Measurements from ENCODE around the gene NEK2. TPM values are rescaled to one million over a fixed set of nuclear protein-coding genes. Genes with fewer than 3 reads are reported as not detected.
"Not testable (repeated sequence)": the region's sequence is repeated elsewhere in the genome, so short reads cannot be mapped to it uniquely, and the experiment has no call there.

Gene NEK2
- total RNA-seq, 1 experiment from 2014 or later, result 17.6 TPM

DNA sequence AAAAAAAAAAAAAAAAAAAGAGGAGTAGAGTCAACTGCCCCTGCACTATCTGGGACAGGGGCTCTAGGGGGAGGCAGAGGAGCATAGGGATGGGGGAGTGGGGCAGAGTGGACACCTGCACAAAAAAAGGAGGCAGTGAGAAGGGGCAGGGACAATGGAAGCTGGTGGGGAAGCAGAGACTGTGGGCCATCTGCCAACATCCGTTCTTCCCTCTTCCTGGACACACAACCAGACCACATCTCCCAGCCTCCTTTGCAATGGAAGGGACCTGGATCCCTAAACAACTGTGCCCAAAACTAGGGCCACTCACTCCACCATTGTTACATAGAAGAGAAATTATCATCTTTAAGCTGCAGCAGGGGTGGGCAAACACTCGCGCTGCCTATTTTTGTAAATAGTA is 38.4 kb downstream of the NEK2 start:
- Histone ChIP-seq H3K4ac (ENCODE audit: low read depth, low read length) (no peak overlapping the region), H3K79me2 (ENCODE audit: insufficient read depth, low read length) (no peaks in the 10 kb centered on the region), H2BK15ac (ENCODE audit: low read depth, low read length) (no peak overlapping the region), H2AFZ (ENCODE audit: low read length) (no peak overlapping the region), H2BK12ac (ENCODE audit: insufficient read length, low read depth, low read length) (no peak overlapping the region), H3K23me2 (ENCODE audit: insufficient read length, low read depth, low read length, poor library complexity, severe bottlenecking) (no peaks in the 10 kb centered on the region), H4K8ac (replicated peaks; ENCODE audit: insufficient read length, low read depth, low read length) (no peak overlapping the region), H3K27ac (ENCODE audit: insufficient read length, low read depth, low read length) (no peak overlapping the region), H3K14ac (ENCODE audit: insufficient read depth, low read length) (no peak overlapping the region), H3K4me2 (ENCODE audit: insufficient read depth, insufficient read length, low read length) (no peak overlapping the region), H3K23ac (ENCODE audit: insufficient read length, low read depth, low read length) (no peak overlapping the region), H4K91ac (ENCODE audit: insufficient read length, low read depth, low read length) (no peak overlapping the region), H4K20me1 (ENCODE audit: control insufficient read depth, insufficient read depth, insufficient read length) (no peaks in the 10 kb centered on the region), H2BK5ac (ENCODE audit: insufficient read length, low read length) (no peak overlapping the region), H4K5ac (ENCODE audit: insufficient read length, low read depth, low read length) (no peak overlapping the region), H3K9me3 (ENCODE audit: control insufficient read depth, low read depth, low read length) (no peaks in the 10 kb centered on the region), H3T11ph (ENCODE audit: low read length) (no peak overlapping the region), H3K9ac (ENCODE audit: extremely low read depth, insufficient read length, low read length) (no peak overlapping the region), H3K56ac (ENCODE audit: insufficient read length, low read depth, low read length) (no peak overlapping the region), H3K79me1 (ENCODE audit: insufficient read depth, low read depth, low read length, poor library complexity, severe bottlenecking) (no peaks in the 10 kb centered on the region), H3K4me1 (ENCODE audit: insufficient read depth, low read length) (no peaks in the 10 kb centered on the region), H2BK20ac (ENCODE audit: low read depth, low read length, poor library complexity, severe bottlenecking) (no peak overlapping the region), H3K27me3 (ENCODE audit: insufficient read depth, low read length) (no peaks in the 10 kb centered on the region; the same call in 1 of the 2 replicates), H3K18ac (ENCODE audit: insufficient read length, low read depth, low read length) (no peak overlapping the region), H2BK120ac (ENCODE audit: low read depth, low read length, poor library complexity, severe bottlenecking) (no peak overlapping the region), H2AK5ac (ENCODE audit: insufficient read length, low read length) (no peak overlapping the region)
- no peak overlapping the region for H3K27ac Mint-ChIP-seq
- peaks cover 7 to 12% of the 10 kb centered on the region in 2 experiments for H3K4me1 Mint-ChIP-seq
- no peak for DNase-seq
- H3K27me3 Mint-ChIP-seq (ENCODE audit: low read depth), result no peaks in the 10 kb centered on the region; the same call in 1 of the 2 replicates
- H3K9me3 Mint-ChIP-seq, result no peaks in the 10 kb centered on the region
- no peak overlapping the region for H3K4me3 Mint-ChIP-seq
- TF ChIP-seq, protein P1, sequence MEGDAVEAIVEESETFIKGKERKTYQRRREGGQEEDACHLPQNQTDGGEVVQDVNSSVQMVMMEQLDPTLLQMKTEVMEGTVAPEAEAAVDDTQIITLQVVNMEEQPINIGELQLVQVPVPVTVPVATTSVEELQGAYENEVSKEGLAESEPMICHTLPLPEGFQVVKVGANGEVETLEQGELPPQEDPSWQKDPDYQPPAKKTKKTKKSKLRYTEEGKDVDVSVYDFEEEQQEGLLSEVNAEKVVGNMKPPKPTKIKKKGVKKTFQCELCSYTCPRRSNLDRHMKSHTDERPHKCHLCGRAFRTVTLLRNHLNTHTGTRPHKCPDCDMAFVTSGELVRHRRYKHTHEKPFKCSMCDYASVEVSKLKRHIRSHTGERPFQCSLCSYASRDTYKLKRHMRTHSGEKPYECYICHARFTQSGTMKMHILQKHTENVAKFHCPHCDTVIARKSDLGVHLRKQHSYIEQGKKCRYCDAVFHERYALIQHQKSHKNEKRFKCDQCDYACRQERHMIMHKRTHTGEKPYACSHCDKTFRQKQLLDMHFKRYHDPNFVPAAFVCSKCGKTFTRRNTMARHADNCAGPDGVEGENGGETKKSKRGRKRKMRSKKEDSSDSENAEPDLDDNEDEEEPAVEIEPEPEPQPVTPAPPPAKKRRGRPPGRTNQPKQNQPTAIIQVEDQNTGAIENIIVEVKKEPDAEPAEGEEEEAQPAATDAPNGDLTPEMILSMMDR (conservative IDR thresholded peaks at IDR 0.05), result no peak
- H3K36me3 Mint-ChIP-seq (ENCODE audit: insufficient read depth in 1 of 3, low read depth in 3 of 3), result no peaks in the 10 kb centered on the region
- WGBS (ENCODE audit: extremely low coverage, insufficient read length, low lambda C conversion rate), result no CpG with 5 or more reads among the region's 3 CpGs

DNA sequence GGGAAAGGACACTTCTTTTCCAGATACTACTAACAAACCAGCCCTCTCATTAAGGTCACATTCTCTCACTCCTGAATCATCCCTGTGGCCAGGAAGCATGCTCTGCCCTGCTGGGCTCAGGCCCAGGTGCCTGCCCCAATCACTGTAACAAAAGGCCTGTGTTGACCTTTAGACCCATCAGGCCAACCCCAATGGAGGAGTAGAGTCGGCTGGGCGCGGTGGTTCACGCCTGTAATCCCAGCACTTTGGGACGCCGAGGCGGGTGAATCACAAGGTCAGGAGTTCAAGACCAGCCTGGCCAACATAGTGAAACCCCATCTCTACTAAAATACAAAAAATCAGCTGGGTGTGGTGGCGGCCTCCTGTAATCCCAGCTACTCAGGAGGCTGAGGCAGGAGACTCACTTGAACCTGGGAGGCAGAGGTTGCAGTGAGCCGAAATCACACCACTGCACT is 38.8 kb downstream of the NEK2 start:
- H3K4ac ChIP-seq (ENCODE audit: low read depth, low read length); H4K5ac ChIP-seq (ENCODE audit: insufficient read length, low read depth, low read length); H3K14ac ChIP-seq (ENCODE audit: insufficient read depth, low read length); H3K4me2 ChIP-seq (ENCODE audit: insufficient read depth, insufficient read length, low read length); H3K27ac Mint-ChIP-seq; H3K27me3 ChIP-seq (ENCODE audit: insufficient read depth, low read length); H4K8ac ChIP-seq (replicated peaks; ENCODE audit: insufficient read length, low read depth, low read length); H3T11ph ChIP-seq (ENCODE audit: low read length); H2BK20ac ChIP-seq (ENCODE audit: low read depth, low read length, poor library complexity, severe bottlenecking); H3K36me3 Mint-ChIP-seq (ENCODE audit: insufficient read depth in 1 of 3, low read depth in 3 of 3); H3K56ac ChIP-seq (ENCODE audit: insufficient read length, low read depth, low read length); H2AK5ac ChIP-seq (ENCODE audit: insufficient read length, low read length); H3K18ac ChIP-seq (ENCODE audit: insufficient read length, low read depth, low read length); H2BK120ac ChIP-seq (ENCODE audit: low read depth, low read length, poor library complexity, severe bottlenecking); H3K23ac ChIP-seq (ENCODE audit: insufficient read length, low read depth, low read length); H3K9me3 ChIP-seq (ENCODE audit: control insufficient read depth, low read depth, low read length); H3K27ac ChIP-seq (ENCODE audit: insufficient read length, low read depth, low read length); H2BK5ac ChIP-seq (ENCODE audit: insufficient read length, low read length); H3K79me1 ChIP-seq (ENCODE audit: insufficient read depth, low read depth, low read length, poor library complexity, severe bottlenecking); DNase-seq; H4K20me1 ChIP-seq (ENCODE audit: control insufficient read depth, insufficient read depth, insufficient read length); H3K79me2 ChIP-seq (ENCODE audit: insufficient read depth, low read length); H3K4me3 Mint-ChIP-seq; H3K9ac ChIP-seq (ENCODE audit: extremely low read depth, insufficient read length, low read length); H2BK12ac ChIP-seq (ENCODE audit: insufficient read length, low read depth, low read length); H2AFZ ChIP-seq (ENCODE audit: low read length); H3K23me2 ChIP-seq (ENCODE audit: insufficient read length, low read depth, low read length, poor library complexity, severe bottlenecking); H3K4me1 ChIP-seq (ENCODE audit: insufficient read depth, low read length); H4K91ac ChIP-seq (ENCODE audit: insufficient read length, low read depth, low read length); H2BK15ac ChIP-seq (ENCODE audit: low read depth, low read length); H3K27me3 Mint-ChIP-seq (ENCODE audit: low read depth); H3K9me3 Mint-ChIP-seq: not testable (repeated sequence)
- no CpG with 5 or more reads among the region's 9 CpGs for WGBS (ENCODE audit: extremely low coverage, insufficient read length, low lambda C conversion rate)
- peaks cover 7 to 12% of the 10 kb centered on the region in 2 experiments for H3K4me1 Mint-ChIP-seq
